DOHH2 (cell line): ENCODE measurements around the gene MRPL43.

Experiments
- H3F3A ChIP-seq: fragments of 200-600 bp; sonication (generic), shearing (Covaris generic); 2 replicates; pipeline ENCODE4 v1.6.0; 2016; ENCODE audit warnings: antibody characterized with exemption, mild to moderate bottlenecking; ENCODE audit not compliant: control insufficient read depth, insufficient read depth
- H3K27ac ChIP-seq: fragments of 200-600 bp; sonication (generic); 2 replicates; pipeline ENCODE4 v1.5.1; 2014; ENCODE audit warnings: low read depth, mild to moderate bottlenecking, low read length, moderate library complexity
- H3K27me3 ChIP-seq: fragments of 200-600 bp; sonication (generic); 2 replicates; pipeline ENCODE4 v1.6.1; 2014; ENCODE audit warnings: mild to moderate bottlenecking, low read length, mixed read lengths; ENCODE audit not compliant: control insufficient read depth
- H3K36me3 ChIP-seq: fragments of 200-600 bp; sonication (generic); 2 replicates; pipeline ENCODE4 v1.6.1; 2014; ENCODE audit warnings: mild to moderate bottlenecking, low read length, moderate library complexity, mixed read lengths; ENCODE audit not compliant: control insufficient read depth
- H3K4me1 ChIP-seq: fragments of 200-600 bp; sonication (generic); 2 replicates; pipeline ENCODE4 v1.6.1; 2014; ENCODE audit warnings: mild to moderate bottlenecking, low read length, mixed read lengths; ENCODE audit not compliant: control insufficient read depth
- H3K4me2 ChIP-seq: fragments of 200-600 bp; sonication (generic); 2 replicates; pipeline ENCODE4 v1.6.0; 2014; ENCODE audit warnings: mild to moderate bottlenecking, low read length, moderate library complexity
- H3K4me3 ChIP-seq: fragments of 200-600 bp; sonication (generic); 2 replicates; pipeline ENCODE4 v1.5.1; 2014; ENCODE audit warnings: mild to moderate bottlenecking, low read length, mixed read lengths
- H3K79me2 ChIP-seq: fragments of 200-600 bp; sonication (generic); 2 replicates; pipeline ENCODE4 v1.6.1; 2014; ENCODE audit warnings: mild to moderate bottlenecking, low read length, mixed read lengths; ENCODE audit not compliant: control insufficient read depth
- H3K9me2 ChIP-seq: fragments of 200-600 bp; sonication (generic); replicated peaks from 2 replicates; pipeline ENCODE4 v1.6.1; 2014; ENCODE audit warnings: mild to moderate bottlenecking, low read length, mixed read lengths; ENCODE audit not compliant: control insufficient read depth
- H3K9me3 ChIP-seq: fragments of 200-600 bp; sonication (generic); 2 replicates; pipeline ENCODE4 v1.6.1; 2014; ENCODE audit warnings: antibody characterized with exemption, low read length, mixed read lengths; ENCODE audit not compliant: control insufficient read depth, insufficient read depth
- H4K20me1 ChIP-seq: fragments of 200-600 bp; sonication (generic); 2 replicates; pipeline ENCODE4 v1.6.0; 2014; ENCODE audit warnings: low read depth, mild to moderate bottlenecking, antibody characterized with exemption, low read length, moderate library complexity; ENCODE audit not compliant: control insufficient read depth, insufficient read depth
- CTCF ChIP-seq: fragments of 200-600 bp; sonication (generic); IDR thresholded peaks from one replicate; pipeline ENCODE4 v1.5.1; 2014; ENCODE audit warnings: antibody characterized with exemption, mild to moderate bottlenecking, low read depth, low read length; ENCODE audit not compliant: poor library complexity, severe bottlenecking
- EZH2phosphoT487 ChIP-seq: fragments of 200-600 bp; sonication (generic); IDR thresholded peaks from 2 replicates; pipeline ENCODE4 v1.6.1; 2017; ENCODE audit warnings: borderline replicate concordance, mild to moderate bottlenecking, antibody characterized with exemption, low read length, moderate library complexity, mixed read lengths

The MRPL43 gene

GRCh38 chr10:101012525-101013364 lies 25.4 kb upstream of the MRPL43 start:
- H3K4me3 ChIP-seq = peak overlapping the region; percentile 27; the same call in 1 of the 2 replicates
- peak overlapping the region; percentile 55 for H3K4me2 ChIP-seq
- no peaks in the 10 kb centered on the region for H3K9me3 ChIP-seq
- no peak overlapping the region for H3K27ac ChIP-seq
- H3K79me2 ChIP-seq = no peaks in the 10 kb centered on the region
- peaks cover 13% of the 10 kb centered on the region for H3K27me3 ChIP-seq
- H3K9me2 ChIP-seq = no peaks in the 10 kb centered on the region
- H4K20me1 ChIP-seq = no peaks in the 10 kb centered on the region
- H3K4me1 ChIP-seq = peaks cover 15% of the 10 kb centered on the region
- H3F3A ChIP-seq = no peaks in the 10 kb centered on the region
- TF ChIP-seq CTCF (peak; percentile 100), EZH2phosphoT487 (no peak)
- H3K36me3 ChIP-seq = no peaks in the 10 kb centered on the region

GRCh38 chr10:101011517-101012423 lies 24.5 kb upstream of the MRPL43 start:
- TF ChIP-seq CTCF = no peak
- TF ChIP-seq EZH2phosphoT487 = no peak
- no peaks in the 10 kb centered on the region for H3K9me3 ChIP-seq
- no peaks in the 10 kb centered on the region for H3K9me2 ChIP-seq
- H4K20me1 ChIP-seq = no peaks in the 10 kb centered on the region
- H3K27me3 ChIP-seq = peaks cover 6% of the 10 kb centered on the region
- no peaks in the 10 kb centered on the region for H3K79me2 ChIP-seq
- H3K4me3 ChIP-seq = no peak overlapping the region
- no peak overlapping the region for H3K27ac ChIP-seq
- no peak overlapping the region for H3K4me2 ChIP-seq
- peaks cover 12% of the 10 kb centered on the region for H3K4me1 ChIP-seq
- H3F3A ChIP-seq = 0 out of 2 replicates have a peak, but pooled peaks cover 2% of the 10 kb centered on the region
- no peaks in the 10 kb centered on the region for H3K36me3 ChIP-seq

- Histone ChIP-seq H3K79me2 (no peaks in the 10 kb centered on the region), H3K4me1 (peaks cover 12% of the 10 kb centered on the region), H3K27ac (no peak overlapping the region), H3K9me2 (no peaks in the 10 kb centered on the region), H3K9me3 (no peaks in the 10 kb centered on the region), H3F3A (0 out of 2 replicates have a peak, but pooled peaks cover 2% of the 10 kb centered on the region), H3K4me3 (no peak overlapping the region), H4K20me1 (no peaks in the 10 kb centered on the region), H3K27me3 (peaks cover 6% of the 10 kb centered on the region; the same call in 1 of the 2 replicates), H3K4me2 (no peak overlapping the region), H3K36me3 (no peaks in the 10 kb centered on the region; the same call in 1 of the 2 replicates)
- no peak for TF ChIP-seq CTCF
- no peak for TF ChIP-seq EZH2phosphoT487
Observed at GRCh38 chr10:101010329-101010728, 23.0 kb upstream of the MRPL43 start.
